ENCODE measurements around the gene PDLIM4.

Gene PDLIM4

GRCh38 chr5:132261881-132262845 lies 4.7 kb downstream of the PDLIM4 start:
- peak; percentile 19 for DNase-seq (ENCODE audit: low spot score)
- TF ChIP-seq CTCF (IDR thresholded peaks at IDR 0.05; ENCODE audit: extremely low read depth, missing control alignments), result no peak

- no peak for TF ChIP-seq CTCF (IDR thresholded peaks at IDR 0.05; ENCODE audit: extremely low read depth, missing control alignments)
- peak; percentile 13 for DNase-seq (ENCODE audit: low spot score)
Observed at GRCh38 chr5:132262882-132263547, 5.5 kb downstream of the PDLIM4 start.

- peak; percentile 19 for DNase-seq (ENCODE audit: low spot score)
- no peak for TF ChIP-seq CTCF (IDR thresholded peaks at IDR 0.05; ENCODE audit: extremely low read depth, missing control alignments)
Observed at GRCh38 chr5:132263548-132264261, 6.2 kb downstream of the PDLIM4 start.

GRCh38 chr5:132264546-132265335 lies 7.2 kb downstream of the PDLIM4 start:
- TF ChIP-seq CTCF (IDR thresholded peaks at IDR 0.05; ENCODE audit: extremely low read depth, missing control alignments), result no peak
- DNase-seq (ENCODE audit: low spot score), result peak; percentile 7

GRCh38 chr5:132265336-132266030 lies 8.0 kb downstream of the PDLIM4 start:
- DNase-seq (ENCODE audit: low spot score), result peak; percentile 8
- TF ChIP-seq CTCF (IDR thresholded peaks at IDR 0.05; ENCODE audit: extremely low read depth, missing control alignments), result no peak

GRCh38 chr5:132266031-132266835 lies 8.7 kb downstream of the PDLIM4 start:
- no peak for TF ChIP-seq CTCF (IDR thresholded peaks at IDR 0.05; ENCODE audit: extremely low read depth, missing control alignments)
- DNase-seq (ENCODE audit: low spot score), result peak; percentile 8
